A673 (cell line): ENCODE data around the gene C1orf174.

ENCODE experiments used
- CTCF ChIP-seq: fragments of 300-800, 200-600 bp; sonication (generic); conservative IDR thresholded peaks from 2 replicates; pipeline ENCODE4 v1.5.1; 2017; ENCODE audit warnings: low read depth, mild to moderate bottlenecking, antibody characterized with exemption, low read length, moderate library complexity, mixed read lengths
- EZH2 ChIP-seq: fragments of 200-600 bp; sonication (generic); IDR thresholded peaks from 2 replicates; pipeline ENCODE4 v1.6.1; 2017; ENCODE audit warnings: borderline replicate concordance, low read depth, mild to moderate bottlenecking, mixed read lengths, antibody characterized with exemption, low read length; ENCODE audit not compliant: poor library complexity, severe bottlenecking

GRCh38 chr1:3895951-3896325 is 4.1 kb downstream of the C1orf174 start:
- no peak for TF ChIP-seq CTCF
- no peak for TF ChIP-seq EZH2
